ENCODE data around the gene KRTAP1-1.

Gene KRTAP1-1

DNA sequence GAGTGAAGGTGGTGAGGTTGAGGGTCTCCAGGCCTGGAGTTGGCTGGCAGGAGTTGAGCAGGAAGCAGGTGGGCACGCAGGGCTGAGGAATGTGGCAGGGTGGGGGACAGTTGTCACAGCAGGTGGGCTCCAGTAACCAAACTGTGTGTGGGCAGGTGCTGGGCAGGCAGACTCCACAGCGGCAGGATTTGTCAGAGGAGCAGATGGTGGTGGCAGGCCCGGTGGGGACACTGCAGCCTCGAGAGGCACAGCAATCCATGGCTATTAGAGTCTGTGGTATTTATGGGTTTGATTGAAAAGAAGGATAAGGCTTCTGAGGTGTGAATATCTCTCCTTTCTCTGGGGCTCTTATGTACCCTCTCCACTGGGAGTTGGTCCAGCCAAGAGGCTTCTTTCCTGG, 47.4 kb downstream of the KRTAP1-1 start, which contains the start of gene KRTAP3-3:
Gene KRTAP3-3, minus strand, starts transcription at position 326 of the 400 bp plus-strand sequence. Its CDS starts 67 bp downstream, at position 259.
- H3K9me3 ChIP-seq (ENCODE audit: insufficient read depth, low read depth, low read length), result no peaks in the 10 kb centered on the region
- H4K20me1 ChIP-seq (ENCODE audit: insufficient read depth, low read length, poor library complexity, severe bottlenecking), result no peaks in the 10 kb centered on the region
- H3K79me2 ChIP-seq (ENCODE audit: insufficient read depth, low read length), result no peaks in the 10 kb centered on the region
- H3K4me3 ChIP-seq (ENCODE audit: low read length, poor library complexity, severe bottlenecking), result no peak within 1 kb of the TSS
- no peak within 1 kb of the TSS for H3K4me2 ChIP-seq (ENCODE audit: low read depth, low read length, poor library complexity, severe bottlenecking)
- no peaks in the 10 kb centered on the region for H3K27me3 ChIP-seq (ENCODE audit: insufficient read depth, low read length, poor library complexity, severe bottlenecking)
- H3K9ac ChIP-seq (ENCODE audit: low read depth, low read length, poor library complexity, severe bottlenecking), result no peak within 1 kb of the TSS
- H3K36me3 ChIP-seq (ENCODE audit: insufficient read depth, low read length), result no peaks in the 10 kb centered on the region
- no peaks in the 10 kb centered on the region for H3F3A ChIP-seq (ENCODE audit: low read depth)
- H3K4me1 ChIP-seq (ENCODE audit: insufficient read depth, low read length, poor library complexity, severe bottlenecking), result no peaks in the 10 kb centered on the region
- H2AFZ ChIP-seq (ENCODE audit: low read length), result no peak within 1 kb of the TSS
- H3K9me2 ChIP-seq (replicated peaks; ENCODE audit: low read depth, low read length), result no peaks in the 10 kb centered on the region
- TF ChIP-seq, protein P1, sequence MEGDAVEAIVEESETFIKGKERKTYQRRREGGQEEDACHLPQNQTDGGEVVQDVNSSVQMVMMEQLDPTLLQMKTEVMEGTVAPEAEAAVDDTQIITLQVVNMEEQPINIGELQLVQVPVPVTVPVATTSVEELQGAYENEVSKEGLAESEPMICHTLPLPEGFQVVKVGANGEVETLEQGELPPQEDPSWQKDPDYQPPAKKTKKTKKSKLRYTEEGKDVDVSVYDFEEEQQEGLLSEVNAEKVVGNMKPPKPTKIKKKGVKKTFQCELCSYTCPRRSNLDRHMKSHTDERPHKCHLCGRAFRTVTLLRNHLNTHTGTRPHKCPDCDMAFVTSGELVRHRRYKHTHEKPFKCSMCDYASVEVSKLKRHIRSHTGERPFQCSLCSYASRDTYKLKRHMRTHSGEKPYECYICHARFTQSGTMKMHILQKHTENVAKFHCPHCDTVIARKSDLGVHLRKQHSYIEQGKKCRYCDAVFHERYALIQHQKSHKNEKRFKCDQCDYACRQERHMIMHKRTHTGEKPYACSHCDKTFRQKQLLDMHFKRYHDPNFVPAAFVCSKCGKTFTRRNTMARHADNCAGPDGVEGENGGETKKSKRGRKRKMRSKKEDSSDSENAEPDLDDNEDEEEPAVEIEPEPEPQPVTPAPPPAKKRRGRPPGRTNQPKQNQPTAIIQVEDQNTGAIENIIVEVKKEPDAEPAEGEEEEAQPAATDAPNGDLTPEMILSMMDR (conservative IDR thresholded peaks at IDR 0.05; ENCODE audit: low read length), result no peak
- no peak for TF ChIP-seq EZH2phosphoT487 (IDR thresholded peaks at IDR 0.05; ENCODE audit: borderline replicate concordance)

DNA sequence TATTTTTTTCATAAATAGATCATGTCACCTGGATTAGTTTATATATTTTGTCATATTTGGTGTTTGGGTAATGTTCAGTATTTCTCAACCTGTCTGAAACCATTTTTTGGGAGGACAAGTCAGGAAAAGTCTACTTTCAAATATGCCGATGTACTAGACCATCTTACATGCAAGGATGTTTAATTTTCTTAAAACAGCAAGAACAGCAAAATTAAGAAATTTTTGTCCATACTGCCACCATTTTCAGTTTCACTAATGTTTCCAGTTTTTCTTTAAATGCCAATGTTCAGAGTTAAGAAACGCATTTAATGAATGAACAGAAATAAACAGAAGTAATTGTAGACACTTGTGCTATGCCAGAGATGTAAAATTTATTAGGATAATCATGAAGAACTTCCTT, 48.2 kb downstream of the KRTAP1-1 start:
- no peaks in the 10 kb centered on the region for H3K79me2 ChIP-seq (ENCODE audit: insufficient read depth, low read length)
- no peak for TF ChIP-seq EZH2phosphoT487 (IDR thresholded peaks at IDR 0.05; ENCODE audit: borderline replicate concordance)
- TF ChIP-seq, protein P1 (conservative IDR thresholded peaks at IDR 0.05; ENCODE audit: low read length), result no peak
- H3K4me2 ChIP-seq (ENCODE audit: low read depth, low read length, poor library complexity, severe bottlenecking), result no peak overlapping the region
- no peaks in the 10 kb centered on the region for H3K36me3 ChIP-seq (ENCODE audit: insufficient read depth, low read length)
- H3K4me1 ChIP-seq (ENCODE audit: insufficient read depth, low read length, poor library complexity, severe bottlenecking), result no peaks in the 10 kb centered on the region
- no peak overlapping the region for H3K9ac ChIP-seq (ENCODE audit: low read depth, low read length, poor library complexity, severe bottlenecking)
- H3K9me2 ChIP-seq (replicated peaks; ENCODE audit: low read depth, low read length), result no peaks in the 10 kb centered on the region
- H3K4me3 ChIP-seq (ENCODE audit: low read length, poor library complexity, severe bottlenecking), result no peak overlapping the region
- no peaks in the 10 kb centered on the region for H4K20me1 ChIP-seq (ENCODE audit: insufficient read depth, low read length, poor library complexity, severe bottlenecking)
- no peaks in the 10 kb centered on the region for H3F3A ChIP-seq (ENCODE audit: low read depth)
- no peaks in the 10 kb centered on the region for H3K27me3 ChIP-seq (ENCODE audit: insufficient read depth, low read length, poor library complexity, severe bottlenecking)
- no peaks in the 10 kb centered on the region for H3K9me3 ChIP-seq (ENCODE audit: insufficient read depth, low read depth, low read length)
- no peak overlapping the region for H2AFZ ChIP-seq (ENCODE audit: low read length)

DNA sequence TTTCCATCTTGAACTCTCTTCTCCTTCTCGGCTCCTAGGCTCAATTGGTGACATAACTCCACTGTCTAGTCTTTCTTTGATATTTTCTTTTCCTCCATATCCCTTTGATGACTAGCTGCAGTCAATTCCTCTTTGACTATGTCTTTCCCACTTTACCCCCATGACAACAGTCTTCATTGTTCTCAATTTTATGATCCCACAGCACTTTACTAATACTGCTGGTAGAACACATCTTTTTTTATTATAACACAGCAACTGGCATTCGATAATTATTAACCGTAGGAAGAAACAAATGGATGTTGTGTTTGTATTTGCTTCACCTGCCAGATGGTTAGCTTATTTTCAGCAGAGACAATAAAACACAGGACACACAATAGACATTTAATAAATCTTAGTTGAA, 48.6 kb downstream of the KRTAP1-1 start:
- Histone ChIP-seq H3K9ac (ENCODE audit: low read depth, low read length, poor library complexity, severe bottlenecking) (no peak overlapping the region), H4K20me1 (ENCODE audit: insufficient read depth, low read length, poor library complexity, severe bottlenecking) (no peaks in the 10 kb centered on the region), H3K79me2 (ENCODE audit: insufficient read depth, low read length) (no peaks in the 10 kb centered on the region), H3F3A (ENCODE audit: low read depth) (no peaks in the 10 kb centered on the region), H3K36me3 (ENCODE audit: insufficient read depth, low read length) (no peaks in the 10 kb centered on the region), H3K4me1 (ENCODE audit: insufficient read depth, low read length, poor library complexity, severe bottlenecking) (no peaks in the 10 kb centered on the region), H3K9me3 (ENCODE audit: insufficient read depth, low read depth, low read length) (no peaks in the 10 kb centered on the region), H3K9me2 (replicated peaks; ENCODE audit: low read depth, low read length) (no peaks in the 10 kb centered on the region), H3K4me3 (ENCODE audit: low read length, poor library complexity, severe bottlenecking) (no peak overlapping the region), H3K27me3 (ENCODE audit: insufficient read depth, low read length, poor library complexity, severe bottlenecking) (no peaks in the 10 kb centered on the region), H3K4me2 (ENCODE audit: low read depth, low read length, poor library complexity, severe bottlenecking) (no peak overlapping the region), H2AFZ (ENCODE audit: low read length) (no peak overlapping the region)
- TF ChIP-seq, protein P1 (conservative IDR thresholded peaks at IDR 0.05; ENCODE audit: low read length), result no peak
- no peak for TF ChIP-seq EZH2phosphoT487 (IDR thresholded peaks at IDR 0.05; ENCODE audit: borderline replicate concordance)

All from Loucy (cell line).